ENCODE results near the gene FOXP1. TPM values are rescaled to one million over a fixed set of nuclear protein-coding genes. Genes with fewer than 3 reads are reported as not detected.

Gene FOXP1
- total and polyA plus RNA-seq, 12 donors = 7.6 to 42.7 (median 24.3) TPM

DNA sequence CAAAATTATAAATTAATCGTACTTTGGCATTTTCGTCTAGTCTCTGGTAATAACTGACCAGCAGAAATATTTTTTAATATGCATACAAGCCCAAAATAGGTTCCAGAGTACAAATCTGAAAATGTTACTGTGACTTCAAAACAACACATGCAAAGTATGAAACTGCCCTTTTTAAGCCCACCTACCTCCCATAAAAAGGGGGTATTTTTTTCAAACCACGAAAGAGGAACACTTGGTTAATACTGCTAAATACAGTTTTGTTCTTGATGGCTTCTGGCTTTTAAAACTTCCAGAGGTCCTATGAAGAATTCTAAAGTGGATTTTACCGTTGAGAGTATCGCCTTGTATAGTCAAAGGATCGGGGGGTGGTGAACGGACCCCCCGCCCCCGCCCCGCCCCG, 610.7 kb downstream of the FOXP1 start:
- Histone ChIP-seq H3K36me3 (replicated peaks in 1 of 2) (peaks cover 0 to 18% of the 10 kb centered on the region in 2 donors), H3K4me1 (replicated peaks in 1 of 2) (peaks cover 3 to 7% of the 10 kb centered on the region in 2 donors), H3K27me3 (no peaks in the 10 kb centered on the region), H3K4me3 (no peak overlapping the region), H3K27ac (no peak overlapping the region), H3K9me3 (replicated peaks in 1 of 3) (no peaks in the 10 kb centered on the region)
- TF ChIP-seq, protein P1, sequence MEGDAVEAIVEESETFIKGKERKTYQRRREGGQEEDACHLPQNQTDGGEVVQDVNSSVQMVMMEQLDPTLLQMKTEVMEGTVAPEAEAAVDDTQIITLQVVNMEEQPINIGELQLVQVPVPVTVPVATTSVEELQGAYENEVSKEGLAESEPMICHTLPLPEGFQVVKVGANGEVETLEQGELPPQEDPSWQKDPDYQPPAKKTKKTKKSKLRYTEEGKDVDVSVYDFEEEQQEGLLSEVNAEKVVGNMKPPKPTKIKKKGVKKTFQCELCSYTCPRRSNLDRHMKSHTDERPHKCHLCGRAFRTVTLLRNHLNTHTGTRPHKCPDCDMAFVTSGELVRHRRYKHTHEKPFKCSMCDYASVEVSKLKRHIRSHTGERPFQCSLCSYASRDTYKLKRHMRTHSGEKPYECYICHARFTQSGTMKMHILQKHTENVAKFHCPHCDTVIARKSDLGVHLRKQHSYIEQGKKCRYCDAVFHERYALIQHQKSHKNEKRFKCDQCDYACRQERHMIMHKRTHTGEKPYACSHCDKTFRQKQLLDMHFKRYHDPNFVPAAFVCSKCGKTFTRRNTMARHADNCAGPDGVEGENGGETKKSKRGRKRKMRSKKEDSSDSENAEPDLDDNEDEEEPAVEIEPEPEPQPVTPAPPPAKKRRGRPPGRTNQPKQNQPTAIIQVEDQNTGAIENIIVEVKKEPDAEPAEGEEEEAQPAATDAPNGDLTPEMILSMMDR (IDR thresholded peaks at IDR 0.05) = no peak
- no peak for TF ChIP-seq POLR2A (IDR thresholded peaks at IDR 0.05)
- DNase-seq = no peak
- WGBS, 4 donors = 95 to 98% (median 97%) methylated on average over 11 of the region's 11 CpGs
- intact Hi-C loops (cut with DNase I) = no loop called here

DNA sequence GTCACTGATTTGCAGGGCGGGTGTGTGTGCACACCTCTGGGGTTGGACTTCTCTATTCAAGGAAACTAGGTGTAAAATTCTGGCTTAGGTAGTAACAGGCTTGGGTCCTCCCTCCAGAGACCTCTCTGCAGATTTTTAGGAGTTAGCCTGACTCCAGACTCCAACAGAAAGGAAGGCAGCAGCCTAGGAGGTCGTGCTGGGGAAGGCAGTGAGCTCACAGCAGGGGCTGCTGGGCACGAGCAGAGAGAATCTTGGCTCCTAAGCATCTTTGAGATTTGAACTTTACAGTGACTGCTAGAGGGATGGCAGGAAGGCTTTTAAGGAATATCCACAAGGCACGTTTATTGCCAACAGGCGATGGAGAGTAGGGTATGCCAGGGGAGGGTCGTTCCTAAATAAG, 612.6 kb downstream of the FOXP1 start:
- H3K9me3 ChIP-seq (replicated peaks in 1 of 3) = no peaks in the 10 kb centered on the region
- 85 to 97% (median 90%) methylated on average over 6 of the region's 6 CpGs for WGBS, 4 donors
- H3K4me3 ChIP-seq = no peak overlapping the region
- H3K4me1 ChIP-seq (replicated peaks in 1 of 2) = peaks cover 5 to 11% of the 10 kb centered on the region in 2 donors
- no peaks in the 10 kb centered on the region for H3K36me3 ChIP-seq (replicated peaks in 1 of 2)
- H3K27ac ChIP-seq = no peak overlapping the region
- TF ChIP-seq, protein P1 (IDR thresholded peaks at IDR 0.05) = no peak
- no peak for TF ChIP-seq POLR2A (IDR thresholded peaks at IDR 0.05)
- intact Hi-C loops (cut with DNase I) = no loop called here
- DNase-seq = no peak
- H3K27me3 ChIP-seq = no peaks in the 10 kb centered on the region

DNA sequence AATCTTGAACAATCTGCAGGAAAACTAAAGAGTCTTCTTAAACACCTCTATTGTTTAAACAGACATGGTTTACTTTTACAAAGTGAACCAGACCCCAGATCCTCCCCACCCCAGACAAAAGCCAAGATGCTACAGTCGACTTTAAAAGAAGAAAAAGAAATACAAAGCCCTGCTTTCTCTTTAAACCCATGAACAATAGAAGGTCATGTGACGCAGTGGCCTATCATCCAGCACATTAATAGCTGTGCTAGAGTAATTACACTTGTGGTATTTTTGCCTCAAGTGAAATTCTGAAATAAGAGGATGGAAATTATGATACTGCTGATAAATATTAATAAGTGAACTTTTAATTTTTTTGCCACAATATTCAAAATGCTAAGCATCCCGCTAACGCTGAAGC, 613.4 kb downstream of the FOXP1 start:
- H3K27ac ChIP-seq = no peak overlapping the region

DNA sequence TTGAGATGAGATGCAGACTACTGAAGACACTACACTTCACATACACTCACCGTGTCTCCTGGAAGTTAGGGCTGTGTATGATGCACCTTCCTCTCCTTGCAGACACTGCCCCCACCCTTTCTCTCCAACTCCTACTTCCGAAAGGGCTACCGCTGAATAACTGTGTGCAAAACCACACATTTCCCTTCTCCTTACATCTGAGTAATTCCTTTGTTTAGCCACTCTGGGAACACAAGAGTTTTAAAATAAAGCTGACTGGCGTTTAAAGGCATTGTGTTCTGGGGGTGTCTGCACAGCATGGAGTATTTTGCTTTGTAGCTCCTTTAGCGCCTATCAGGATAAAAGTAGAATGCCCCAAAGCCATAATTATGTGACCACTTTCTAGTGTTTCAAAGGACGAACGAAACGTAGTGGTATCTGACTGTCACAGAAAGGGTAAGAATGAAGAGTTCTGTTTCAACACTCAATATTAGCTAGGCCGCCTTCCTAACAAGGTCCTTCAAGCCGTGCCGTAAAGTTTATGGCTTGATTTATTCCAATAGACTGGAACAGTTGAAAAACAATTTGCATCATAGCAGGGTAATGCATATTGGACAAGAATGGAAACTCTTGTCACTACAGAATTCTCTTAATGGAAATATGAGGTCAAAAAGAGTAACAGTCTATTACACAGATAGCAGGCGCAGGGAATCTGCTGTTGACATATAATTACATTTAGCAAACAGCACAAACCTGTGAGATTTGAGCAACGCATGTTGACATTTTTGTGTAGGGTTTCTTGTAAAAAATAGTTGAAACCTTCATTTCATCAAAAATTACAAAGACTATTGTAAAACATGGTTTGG, 619.9 kb downstream of the FOXP1 start:
- TF ChIP-seq POLR2A (IDR thresholded peaks at IDR 0.05) = no peak
- TF ChIP-seq, protein P1 (IDR thresholded peaks at IDR 0.05) = no peak
- Histone ChIP-seq H3K4me3 (no peak overlapping the region), H3K36me3 (replicated peaks in 1 of 2) (peaks cover 0 to 5% of the 10 kb centered on the region in 2 donors), H3K27ac (no peak overlapping the region), H3K9me3 (replicated peaks in 1 of 3) (no peaks in the 10 kb centered on the region), H3K27me3 (no peaks in the 10 kb centered on the region), H3K4me1 (replicated peaks in 1 of 2) (peaks cover 5 to 9% of the 10 kb centered on the region in 2 donors)
- 91 to 93% (median 92%) methylated on average over 13 of the region's 13 CpGs for WGBS, 4 donors
- DNase-seq = no peak
- intact Hi-C loops (cut with DNase I) = no loop called here

More for the DNA sequence above, 613.4 kb downstream of the FOXP1 start:
- peaks cover 5 to 9% of the 10 kb centered on the region in 2 donors for H3K4me1 ChIP-seq (replicated peaks in 1 of 2)
- DNase-seq = no peak
- no peaks in the 10 kb centered on the region for H3K9me3 ChIP-seq (replicated peaks in 1 of 3)
- no peak overlapping the region for H3K4me3 ChIP-seq
- no peaks in the 10 kb centered on the region for H3K36me3 ChIP-seq (replicated peaks in 1 of 2)
- 86 to 93% (median 92%) methylated on average over 4 of the region's 4 CpGs for WGBS, 4 donors
- no peaks in the 10 kb centered on the region for H3K27me3 ChIP-seq
- intact Hi-C loops (cut with DNase I) = no loop called here
- no peak for TF ChIP-seq POLR2A (IDR thresholded peaks at IDR 0.05)
- TF ChIP-seq, protein P1 (IDR thresholded peaks at IDR 0.05) = no peak

Measured in adrenal gland (tissue), 12 donors.